Activated T-cell treated with anti-CD3 and anti-CD28 coated beads, Interleukin-2, amount 50 U/mL, for 1 hour (primary cell): ENCODE measurements around the gene PPP6C.
A peak's percentile ranks its signal among the peaks of the same experiment; 100 is the strongest.
"Not testable (repeated sequence)": the region's sequence is repeated elsewhere in the genome, so short reads cannot be mapped to it uniquely, and the experiment has no call there.

Experiments
- DNase-seq: peaks from one replicate; pipeline ENCODE4 v3.0.0-alpha.2; 2020

PPP6C gene

DNA sequence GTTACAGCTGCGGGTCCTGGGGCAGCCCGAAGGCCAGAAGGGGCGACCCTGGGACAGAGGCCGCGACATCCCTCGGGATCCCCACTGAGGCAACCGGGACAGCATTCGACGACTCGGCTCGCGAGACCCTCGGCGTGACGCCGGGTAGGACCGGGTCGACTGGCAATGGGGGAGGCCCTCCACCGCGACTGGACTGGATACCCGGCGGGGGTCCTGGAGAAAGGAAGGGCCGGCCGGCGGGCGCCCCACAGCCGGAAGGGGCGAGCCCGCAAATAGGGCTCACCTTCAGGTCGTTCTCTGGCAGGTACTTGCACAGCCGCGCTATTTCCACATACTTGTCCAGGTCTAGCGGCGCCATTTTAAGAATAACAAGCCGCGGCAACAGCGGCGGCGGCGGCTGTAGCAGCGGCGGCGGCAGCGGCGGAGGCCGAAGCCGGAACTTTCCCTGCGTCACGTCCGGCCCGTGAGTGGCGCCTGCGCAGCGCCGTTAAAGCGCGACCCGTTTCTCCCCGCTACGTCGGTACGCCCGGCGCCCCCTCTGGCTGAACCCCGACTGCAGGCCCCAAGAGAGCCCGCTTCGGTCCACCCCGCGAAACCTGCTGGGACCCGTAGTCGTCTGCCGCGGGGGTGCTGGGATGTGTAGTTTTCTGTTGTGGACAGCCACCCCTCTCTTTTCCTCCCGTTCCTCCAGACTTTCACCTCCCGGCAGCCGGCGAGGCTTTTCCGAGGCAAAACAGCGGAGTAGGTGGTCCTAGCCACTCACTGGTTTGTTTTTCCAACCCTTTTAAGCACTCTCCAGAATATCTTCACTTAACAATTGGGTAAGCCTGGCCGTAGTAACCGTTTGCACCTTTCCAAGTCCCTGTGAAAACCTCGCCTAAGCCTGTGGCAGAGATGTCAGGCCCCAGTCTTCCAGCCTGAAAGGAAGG lies at the start of gene PPP6C:
TSS of gene PPP6C (minus strand) at position 443 of the 929 bp plus-strand sequence. CDS start at position 358, 85 bp downstream.
- DNase-seq, result peak; percentile 97

DNA sequence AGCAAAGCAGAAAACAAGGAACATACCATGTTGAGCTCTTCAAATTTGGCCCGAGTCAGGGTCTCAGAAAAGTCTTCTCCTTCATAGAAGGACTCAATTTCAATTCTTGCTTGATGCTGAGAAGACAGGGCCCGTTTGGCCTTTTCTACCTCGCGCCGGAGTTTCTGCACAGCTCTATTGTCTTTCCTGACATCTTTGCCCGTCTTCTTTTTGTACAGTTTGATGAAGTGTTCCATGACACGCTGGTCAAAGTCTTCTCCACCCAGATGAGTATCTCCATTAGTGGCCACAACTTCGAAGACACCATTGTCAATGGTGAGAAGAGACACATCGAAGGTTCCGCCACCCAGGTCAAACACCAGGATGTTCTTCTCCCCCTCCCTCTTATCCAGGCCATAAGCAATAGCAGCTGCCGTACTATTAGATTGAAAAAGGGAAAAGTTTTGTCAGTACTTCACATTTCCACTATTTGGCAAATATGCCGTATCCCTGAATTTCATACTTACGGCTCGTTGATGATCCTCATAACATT lies 49.4 kb upstream of the PPP6C start:
- no peak for DNase-seq

DNA sequence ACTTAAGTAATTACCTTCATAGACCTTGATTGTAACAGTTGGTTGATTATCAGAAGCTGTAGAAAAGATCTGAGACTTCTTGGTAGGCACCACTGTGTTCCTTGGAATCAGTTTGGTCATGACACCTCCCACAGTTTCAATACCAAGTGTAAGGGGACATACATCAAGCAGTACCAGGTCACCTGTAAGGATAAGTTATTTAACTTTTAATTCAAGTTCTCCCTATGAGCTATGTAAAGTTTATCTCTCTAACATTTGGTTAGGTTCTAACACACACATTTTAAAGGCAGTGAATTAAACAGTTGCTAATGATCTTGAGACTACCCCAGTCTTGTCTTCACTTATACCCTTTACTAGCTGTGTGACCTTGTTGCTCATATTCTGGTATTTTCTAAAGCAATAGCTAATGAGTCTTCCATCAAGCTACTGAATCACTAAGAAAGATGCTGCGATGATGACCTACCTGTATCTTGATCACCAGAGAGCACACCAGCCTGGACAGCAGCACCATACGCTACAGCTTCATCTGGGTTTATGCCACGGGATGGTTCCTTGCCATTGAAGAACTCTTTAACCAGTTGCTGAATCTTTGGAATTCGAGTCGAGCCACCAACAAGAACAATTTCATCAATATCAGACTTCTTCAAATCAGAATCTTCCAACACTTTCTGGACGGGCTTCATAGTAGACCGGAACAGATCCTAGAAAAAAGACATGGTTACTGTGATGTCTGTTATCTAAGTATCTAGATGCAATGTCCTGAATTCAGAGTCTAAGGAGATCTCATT lies 48.7 kb upstream of the PPP6C start:
- DNase-seq, result no peak

DNA sequence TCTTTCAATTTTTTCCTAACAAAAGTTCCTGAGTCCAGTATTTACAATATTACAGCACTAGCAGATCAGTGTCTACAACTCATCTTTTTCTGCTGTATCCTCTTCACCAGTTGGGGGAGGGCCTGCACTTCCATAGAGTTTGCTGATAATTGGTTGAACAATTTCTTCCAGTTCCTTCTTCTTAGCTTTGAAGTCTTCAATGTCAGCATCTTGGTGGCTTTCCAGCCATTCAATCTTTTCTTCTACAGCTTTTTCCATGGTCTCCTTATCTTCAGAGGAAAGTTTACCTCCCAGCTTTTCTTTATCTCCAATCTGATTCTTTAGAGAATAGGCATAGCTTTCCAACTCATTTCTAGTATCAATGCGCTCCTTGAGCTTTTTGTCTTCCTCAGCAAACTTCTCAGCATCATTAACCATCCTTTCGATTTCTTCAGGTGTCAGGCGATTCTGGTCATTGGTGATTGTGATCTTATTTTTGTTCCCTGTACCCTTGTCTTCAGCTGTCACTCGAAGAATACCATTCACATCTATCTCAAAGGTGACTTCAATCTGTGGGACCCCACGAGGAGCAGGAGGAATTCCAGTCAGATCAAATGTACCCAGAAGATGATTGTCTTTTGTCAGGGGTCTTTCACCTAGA lies 47.0 kb upstream of the PPP6C start:
- not testable (repeated sequence) for DNase-seq

DNA sequence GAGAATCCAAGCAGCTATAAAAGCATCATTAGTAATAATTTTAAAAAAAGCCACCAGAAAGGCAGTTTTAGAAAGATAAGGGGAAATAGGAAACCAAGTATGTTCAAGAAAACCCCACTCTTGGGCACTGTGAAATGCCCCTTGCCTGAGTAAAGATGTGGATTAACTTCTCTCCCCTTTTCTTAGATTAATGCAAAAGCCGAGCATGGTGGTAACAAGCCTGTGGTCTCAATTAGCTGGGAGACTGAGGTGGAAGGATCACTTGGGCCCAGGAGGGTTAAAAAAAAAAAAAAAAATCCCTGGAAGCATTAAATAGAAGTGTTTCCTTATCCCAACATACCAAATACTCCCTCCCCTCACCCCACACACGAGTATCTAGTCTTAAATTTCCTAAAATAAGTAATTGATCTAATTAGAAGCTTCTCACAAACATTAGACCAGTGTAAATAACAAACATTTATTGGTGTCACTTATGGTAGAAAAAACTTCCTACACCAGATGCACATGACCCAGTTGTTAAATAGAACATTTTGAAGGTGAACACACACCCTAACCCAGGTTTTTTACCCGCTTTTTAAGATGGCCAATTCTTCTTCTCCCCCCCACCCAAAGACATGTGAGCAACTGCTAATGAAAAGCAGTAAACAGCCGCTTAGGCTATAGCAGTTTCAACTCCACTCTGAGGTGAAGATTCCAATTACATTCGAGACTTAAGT lies 46.4 kb upstream of the PPP6C start:
- no peak for DNase-seq

DNA sequence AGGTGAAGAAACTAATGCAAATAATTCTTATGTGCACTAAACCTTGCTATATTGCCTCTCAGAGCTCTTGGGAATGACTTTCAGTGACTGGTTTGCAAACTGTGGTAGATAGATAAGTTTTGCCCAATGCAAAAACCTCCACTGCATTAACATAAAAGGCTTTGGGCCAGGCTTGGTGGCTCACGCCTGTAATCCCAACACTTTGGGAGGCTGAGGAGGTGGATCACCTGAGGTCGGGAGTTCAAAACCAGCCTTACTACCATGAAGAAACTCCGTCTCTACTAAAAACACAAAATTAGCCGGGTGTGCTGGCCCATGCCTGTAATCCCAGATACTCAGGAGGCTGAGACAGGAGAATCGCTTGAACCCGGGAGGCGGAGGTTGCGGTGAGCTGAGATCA lies 44.5 kb upstream of the PPP6C start:
- not testable (repeated sequence) for DNase-seq

DNA sequence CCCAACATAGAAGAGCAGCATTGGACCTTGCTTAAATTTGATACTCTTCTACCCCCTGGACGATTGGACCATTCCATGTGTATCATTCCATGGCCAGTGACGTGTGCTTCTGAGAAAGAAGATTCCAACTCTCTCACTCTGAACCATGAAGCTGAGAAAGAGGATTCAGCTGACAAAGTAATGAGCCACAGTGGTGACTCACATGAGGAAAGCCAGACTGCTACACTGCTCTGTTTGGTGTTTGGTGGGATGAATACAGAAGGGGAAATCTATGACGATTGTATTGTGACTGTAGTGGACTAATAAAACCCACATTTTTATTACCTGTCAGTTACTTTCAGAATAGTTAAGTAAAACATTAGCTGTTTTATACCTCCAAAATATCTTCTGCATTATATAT lies 44.1 kb upstream of the PPP6C start:
- no peak for DNase-seq

DNA sequence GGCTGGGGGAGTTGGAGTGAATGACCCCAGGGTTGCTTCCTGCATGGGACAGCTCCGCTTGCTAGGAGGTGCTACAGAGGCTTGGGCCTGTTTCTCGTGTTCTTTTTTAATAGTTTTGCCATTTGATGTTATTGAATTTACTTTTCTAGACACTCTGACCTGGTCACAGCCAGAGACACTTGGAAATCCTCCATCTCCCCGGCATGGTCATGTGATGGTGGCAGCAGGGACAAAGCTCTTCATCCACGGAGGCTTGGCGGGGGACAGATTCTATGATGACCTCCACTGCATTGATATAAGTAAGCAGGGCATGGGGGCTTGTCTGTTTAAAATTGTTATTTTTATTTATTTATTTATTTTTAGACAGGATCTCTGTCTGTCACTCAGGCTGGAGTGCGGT lies 38.2 kb upstream of the PPP6C start:
- DNase-seq, result no peak

DNA sequence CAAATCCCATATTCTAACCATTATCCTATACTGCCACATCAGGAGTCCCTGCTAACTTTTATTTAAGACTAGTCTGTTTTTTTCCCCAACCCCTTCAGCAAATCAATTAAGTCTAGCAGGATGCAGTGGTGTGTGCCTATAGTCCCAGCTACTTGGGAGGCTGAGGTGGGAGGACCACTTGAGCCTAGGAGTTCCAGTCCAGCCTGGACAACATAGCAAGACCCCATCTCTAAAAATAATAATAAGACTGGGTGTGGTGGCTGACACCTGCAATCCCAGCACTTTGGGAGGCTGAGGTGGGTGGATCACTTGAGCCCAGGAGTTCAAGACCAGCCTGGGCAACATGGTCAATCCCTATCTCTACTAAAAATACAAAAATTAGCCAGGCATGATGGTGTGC lies 35.3 kb upstream of the PPP6C start:
- DNase-seq, result not testable (repeated sequence)

DNA sequence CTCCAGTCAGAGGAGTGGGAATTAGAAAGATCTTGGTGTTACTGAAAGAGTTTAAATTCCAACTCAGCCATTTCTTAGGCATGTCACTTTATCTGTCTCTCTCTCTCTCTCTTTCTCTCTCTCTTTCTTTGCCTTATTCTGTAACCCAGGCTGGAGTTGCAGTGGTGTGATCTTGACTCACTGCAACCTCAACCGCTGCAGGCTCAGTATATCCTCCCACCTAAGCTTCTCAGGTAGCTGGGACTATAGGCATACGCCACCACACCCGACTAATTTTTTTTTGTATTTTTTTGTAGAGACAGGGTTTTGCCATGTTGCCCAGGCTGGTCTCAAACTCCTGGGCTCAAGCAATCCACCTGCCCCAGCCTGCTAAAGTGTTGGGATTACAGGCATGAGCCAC lies 29.0 kb upstream of the PPP6C start:
- DNase-seq, result no peak

DNA sequence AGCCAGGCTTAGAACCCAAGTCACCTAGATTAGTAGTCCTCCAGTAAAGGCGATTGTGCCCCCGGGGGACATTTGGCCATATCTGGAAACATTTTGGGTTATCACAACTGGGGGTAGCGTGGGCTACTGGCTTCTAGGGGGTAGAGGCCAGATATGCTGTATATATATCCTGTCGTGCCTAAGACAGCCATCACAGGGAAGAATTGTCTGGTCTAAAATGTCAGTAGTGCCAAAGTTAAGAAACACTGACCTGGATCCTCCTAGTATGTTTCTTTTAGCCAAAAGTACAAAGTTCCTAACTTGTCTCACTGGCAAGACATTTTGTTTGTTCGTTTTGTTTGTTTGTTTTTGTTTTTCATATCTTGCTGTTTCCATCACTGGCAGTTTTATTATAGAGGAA lies 24.6 kb upstream of the PPP6C start:
- no peak for DNase-seq

DNA sequence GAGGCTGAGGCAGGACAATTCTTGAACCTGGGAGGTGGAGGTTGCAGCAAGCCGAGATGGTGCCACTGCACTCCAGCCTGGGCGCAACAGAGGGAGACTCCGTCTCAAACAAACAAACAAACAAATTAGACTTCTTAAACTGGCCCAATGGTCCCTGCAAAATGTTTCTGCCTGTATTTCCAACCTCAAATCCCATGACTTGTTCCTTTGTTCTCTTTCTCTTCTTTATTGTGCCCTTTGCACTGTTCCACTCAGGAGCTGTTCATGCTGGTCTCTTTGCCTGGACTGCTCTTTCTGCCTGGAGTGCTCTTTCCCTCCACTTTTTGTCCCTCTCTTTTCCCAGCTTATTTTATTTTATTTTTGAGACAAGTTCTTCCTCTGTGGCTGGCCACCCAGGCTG lies 14.9 kb upstream of the PPP6C start:
- DNase-seq, result no peak

DNA sequence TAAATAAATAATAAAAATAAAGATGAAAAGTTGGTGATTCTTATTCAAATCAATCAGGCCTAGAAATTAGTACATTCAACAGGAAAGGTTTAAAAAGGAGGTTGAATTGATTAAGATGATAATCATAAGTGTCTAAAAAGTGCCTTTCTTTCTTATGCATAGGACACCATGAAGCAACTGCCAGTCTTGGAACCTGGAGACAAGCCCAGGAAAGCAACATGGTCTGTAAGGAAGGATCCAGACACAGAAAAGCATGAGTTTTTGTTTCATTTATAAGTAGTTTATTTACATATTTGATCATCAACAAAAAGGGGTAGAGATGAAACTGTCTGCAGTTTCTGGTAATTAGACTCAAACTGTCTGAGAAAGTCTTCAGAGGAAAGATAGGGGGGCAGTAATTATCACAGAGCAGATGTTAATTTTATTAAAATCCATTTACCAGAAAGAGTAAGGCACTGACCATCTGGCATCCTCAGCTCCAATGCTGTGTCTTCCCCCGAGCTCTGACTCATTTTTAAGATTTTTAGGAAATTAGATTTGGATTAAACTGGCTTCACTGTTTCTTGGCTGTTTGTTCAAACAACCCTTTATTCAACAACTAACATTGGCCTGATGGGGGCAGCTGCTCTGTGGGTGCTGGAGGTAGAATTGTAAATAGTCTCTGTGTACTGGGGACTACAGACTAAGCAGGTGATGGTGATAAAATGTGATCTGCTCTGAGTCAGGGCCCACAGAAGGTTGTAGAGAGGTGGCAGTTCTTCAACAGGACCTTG lies 13.4 kb upstream of the PPP6C start:
- DNase-seq, result no peak

DNA sequence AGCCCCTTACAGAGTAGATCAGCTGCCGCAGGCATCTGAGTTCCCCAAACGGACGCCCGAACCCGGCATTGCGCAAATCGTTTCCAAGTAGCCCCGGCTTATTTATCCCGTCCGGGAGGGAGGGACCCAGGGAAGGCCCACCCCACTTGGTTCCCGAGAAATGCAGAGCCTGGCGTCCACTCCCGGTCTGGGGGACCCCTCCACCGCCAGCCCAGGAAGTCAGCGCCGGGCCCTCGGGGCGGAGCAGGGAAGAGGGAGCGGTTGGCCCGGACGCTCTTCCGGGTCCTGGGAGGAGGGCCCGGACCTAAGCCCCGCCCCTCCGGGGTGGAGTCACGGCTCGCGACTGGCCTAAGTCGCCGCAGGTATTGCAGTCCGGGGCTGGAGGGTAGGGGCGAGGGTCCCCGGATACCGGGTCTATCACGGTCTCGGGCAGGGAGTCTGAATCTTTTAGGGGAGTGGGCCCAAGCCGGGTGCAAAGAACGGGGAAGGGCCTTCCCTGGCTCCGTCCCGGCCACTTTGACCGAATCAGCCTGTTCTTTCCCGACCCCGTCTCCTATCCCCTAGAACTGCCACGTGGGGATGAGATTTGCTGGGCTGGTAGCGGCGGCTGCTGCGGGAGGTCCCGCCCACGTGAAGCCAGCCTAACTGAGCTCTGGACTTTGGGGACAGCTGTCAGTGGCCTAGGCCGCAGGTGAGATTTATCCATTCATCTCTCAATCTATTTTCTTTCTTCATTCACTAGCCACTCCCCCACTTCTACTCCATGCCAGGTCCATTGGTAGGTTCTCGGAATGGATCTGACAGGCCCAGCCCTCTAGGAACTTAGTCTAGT lies 10.8 kb upstream of the PPP6C start, which contains the start of gene RABEPK:
TSS of gene RABEPK (plus strand) at position 327 of the 832 bp plus-strand sequence. CDS start 2,472 bp downstream, outside the sequence.
- peak; percentile 92 for DNase-seq

DNA sequence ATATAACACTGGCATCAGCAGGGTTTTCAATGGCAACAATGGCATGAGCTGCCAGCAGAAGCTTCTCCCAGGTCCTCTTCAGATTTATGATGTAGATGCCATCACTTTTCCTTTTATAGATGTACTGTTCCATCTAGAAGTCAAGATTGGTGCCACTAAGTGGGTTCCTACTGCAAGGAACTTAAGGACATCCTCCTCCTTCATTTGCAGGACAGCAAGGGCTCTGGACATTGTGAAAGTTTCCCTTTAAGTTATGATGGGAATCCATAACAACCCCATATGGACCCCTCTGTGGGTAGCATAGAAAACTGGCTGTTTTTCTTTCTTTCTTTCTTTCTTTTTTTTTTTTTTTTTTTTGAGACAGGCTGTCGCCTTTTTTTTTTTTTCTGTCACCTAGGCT lies 6.0 kb upstream of the PPP6C start:
- DNase-seq, result not testable (repeated sequence)

DNA sequence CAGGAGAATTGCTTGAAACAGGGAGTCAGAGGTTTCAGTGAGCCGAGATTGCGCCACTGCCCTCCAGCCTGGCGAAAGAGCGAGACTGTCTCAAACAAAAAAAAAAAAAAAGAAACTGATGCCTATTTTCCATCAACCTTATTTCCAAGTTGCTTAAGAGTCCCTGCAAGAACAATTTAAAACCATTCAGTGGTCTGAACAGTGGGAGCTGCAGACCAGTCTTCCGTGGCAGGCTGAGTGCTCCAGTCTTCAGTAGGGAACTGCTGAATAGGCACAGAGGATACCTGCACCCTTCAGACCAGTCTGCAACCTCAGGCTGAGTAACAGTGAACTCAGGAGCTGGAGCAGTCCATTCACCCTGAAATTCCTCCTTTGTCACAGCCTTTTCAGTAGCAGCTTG lies 4.9 kb upstream of the PPP6C start:
- peak; percentile 25 for DNase-seq

DNA sequence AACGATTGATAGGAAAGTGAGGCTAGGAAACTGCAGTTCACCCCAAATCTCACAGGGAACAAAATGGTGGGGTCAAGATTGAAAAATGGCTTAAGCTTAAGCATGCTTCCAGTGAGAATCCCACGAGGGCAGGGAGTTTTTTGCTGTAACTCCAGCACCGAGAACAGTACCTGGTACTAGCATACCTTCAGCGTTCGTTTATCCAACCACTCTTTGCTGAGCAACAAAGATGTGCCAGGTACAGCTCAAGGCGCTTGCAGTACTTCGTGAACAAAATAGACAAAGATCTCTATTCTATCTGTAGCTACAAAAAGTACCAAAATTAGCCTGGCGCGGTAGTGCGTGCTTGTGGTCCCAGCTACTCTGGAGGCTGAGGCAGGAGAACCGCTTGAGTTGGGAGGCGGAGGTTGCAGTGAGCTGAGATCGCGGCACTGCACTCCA lies 778 bp upstream of the PPP6C start:
- DNase-seq, result peak; percentile 32

DNA sequence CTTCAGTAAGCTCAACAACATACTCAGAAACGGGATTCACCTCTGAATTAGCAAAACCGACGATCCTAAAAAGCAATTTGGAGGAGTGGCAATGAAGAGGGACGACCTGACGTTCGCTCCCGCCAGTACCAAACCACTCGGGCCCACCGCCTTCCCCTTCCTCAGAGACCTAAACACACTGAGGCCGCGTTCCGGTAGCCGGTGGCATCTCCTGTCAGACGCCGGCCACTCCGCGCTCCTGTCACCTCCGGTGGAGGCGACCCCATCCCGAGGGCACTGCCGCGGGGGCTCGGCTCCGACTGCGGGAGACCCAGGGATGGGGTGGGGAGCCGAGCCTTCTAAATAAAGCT lies 617 bp downstream of the PPP6C start:
- no peak for DNase-seq

DNA sequence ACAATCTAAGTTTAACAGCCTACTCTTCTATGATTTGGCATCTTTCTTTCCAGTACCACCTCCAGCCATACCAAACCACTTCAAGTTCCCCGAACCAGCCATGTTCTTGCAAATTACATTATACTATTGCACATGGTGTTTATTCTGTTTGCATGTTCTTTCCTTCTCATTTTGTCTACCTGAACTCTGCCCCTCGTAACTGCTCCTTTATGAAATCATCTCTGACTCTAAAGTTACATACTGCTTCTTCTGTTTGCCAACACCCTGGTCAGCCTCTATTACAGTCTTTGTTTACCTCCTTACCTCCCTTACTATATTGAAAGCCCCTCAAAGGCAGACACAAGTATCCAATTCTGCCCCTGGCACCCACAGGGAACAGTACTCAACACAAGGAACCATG lies 6.0 kb downstream of the PPP6C start:
- DNase-seq, result no peak

DNA sequence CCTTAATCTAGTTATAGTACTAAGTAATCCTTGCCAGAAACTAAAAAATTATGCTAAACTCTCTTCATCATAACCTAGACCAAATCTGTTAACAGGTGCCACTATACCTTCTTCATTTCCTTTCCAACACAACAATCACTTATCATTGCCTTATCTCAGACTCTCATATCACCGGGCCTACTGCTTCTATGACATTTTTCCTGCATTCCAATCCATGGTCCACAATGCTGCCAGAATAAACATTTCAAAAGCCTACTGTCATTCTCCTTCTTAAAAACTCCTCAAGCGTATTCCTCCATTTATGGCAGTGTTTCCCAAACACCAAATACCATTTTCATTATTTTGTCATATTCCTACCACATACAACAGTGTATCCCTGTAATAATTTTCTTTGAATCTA lies 6.5 kb downstream of the PPP6C start:
- no peak for DNase-seq

DNA sequence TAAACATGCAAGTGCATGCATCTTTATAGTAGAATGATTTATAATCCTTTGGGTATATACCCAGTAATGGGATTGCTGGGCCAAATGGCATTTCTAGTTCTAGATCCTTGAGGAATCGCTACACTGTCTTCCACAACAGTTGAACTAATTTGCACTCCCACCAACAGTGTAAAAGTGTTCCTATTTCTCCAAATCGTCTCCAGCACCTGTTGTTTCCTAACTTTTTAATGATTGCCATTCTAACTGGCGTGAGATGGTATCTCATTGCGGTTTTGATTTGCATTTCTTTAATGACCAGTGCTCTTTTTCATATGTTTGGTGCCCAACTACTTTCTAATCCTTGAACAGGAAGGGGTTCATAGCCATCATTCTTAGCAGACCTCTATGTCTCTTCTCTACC lies 7.8 kb downstream of the PPP6C start:
- DNase-seq, result not testable (repeated sequence)
